Fibroblast of the conjunctiva (primary cell): ENCODE data around the gene FEV.

ENCODE experiments used
- DNase-seq: peaks from one replicate; pipeline ENCODE4 v3.0.0-alpha.2; 2010; ENCODE audit warnings: low read depth

The FEV gene

GRCh38 chr2:218985021-218985324, at the start of gene FEV:
TSS of gene FEV (minus strand) at chr2:218985184. CDS start at chr2:218985075, 109 bp downstream.
- no peak for DNase-seq

- no peak for DNase-seq
These were observed 47.2 kb upstream of the FEV start for GRCh38 chr2:219032051-219032745.

- DNase-seq = no peak
These were observed 46.2 kb upstream of the FEV start for GRCh38 chr2:219031005-219031738.

- DNase-seq = no peak
These were observed 45.4 kb upstream of the FEV start for GRCh38 chr2:219030177-219030940.

GRCh38 chr2:219029829-219030165, 44.8 kb upstream of the FEV start:
- DNase-seq = peak; percentile 59

- no peak for DNase-seq
These were observed 44.2 kb upstream of the FEV start for GRCh38 chr2:219028996-219029828.

GRCh38 chr2:219028141-219028540, 43.2 kb upstream of the FEV start:
- DNase-seq = no peak

GRCh38 chr2:219027511-219028055, 42.6 kb upstream of the FEV start:
- DNase-seq = no peak

GRCh38 chr2:219026946-219027345, 42.0 kb upstream of the FEV start:
- no peak for DNase-seq

GRCh38 chr2:219025637-219026585, 40.9 kb upstream of the FEV start:
- no peak for DNase-seq

- DNase-seq = no peak
These were observed 39.1 kb upstream of the FEV start for GRCh38 chr2:219024059-219024458.

- no peak for DNase-seq
These were observed 38.1 kb upstream of the FEV start for GRCh38 chr2:219023045-219023605.

- no peak for DNase-seq
These were observed 37.6 kb upstream of the FEV start for GRCh38 chr2:219022616-219023015.

GRCh38 chr2:219022041-219022440, 37.1 kb upstream of the FEV start:
- DNase-seq = no peak

GRCh38 chr2:219021591-219021990, 36.6 kb upstream of the FEV start:
- DNase-seq = no peak

- DNase-seq = no peak
These were observed 35.8 kb upstream of the FEV start for GRCh38 chr2:219020604-219021365.

- DNase-seq = no peak
These were observed 34.5 kb upstream of the FEV start for GRCh38 chr2:219019436-219019835.

GRCh38 chr2:219018726-219019125, 33.7 kb upstream of the FEV start:
- DNase-seq = no peak

GRCh38 chr2:219018286-219018685, 33.3 kb upstream of the FEV start:
- no peak for DNase-seq
